Neutrophil (primary cell): Measurements from ENCODE around the gene SLC39A3.
"Not testable (repeated sequence)": the region's sequence is repeated elsewhere in the genome, so short reads cannot be mapped to it uniquely, and the experiment has no call there.

ENCODE experiments used
- H3K27ac ChIP-seq: fragments of 200-600 bp; sonication (generic); 2 replicates; pipeline ENCODE4 v1.5.1; 2016; ENCODE audit warnings: mild to moderate bottlenecking, moderate library complexity
- H3K27me3 ChIP-seq: fragments of 200-600 bp; sonication (generic); 2 replicates; pipeline ENCODE4 v1.6.0; 2016; ENCODE audit warnings: mild to moderate bottlenecking
- H3K36me3 ChIP-seq: fragments of 200-600 bp; sonication (generic); 2 replicates; pipeline ENCODE4 v1.5.1; 2017
- H3K4me1 ChIP-seq, 2 experiments: fragments of 200-600 bp in 1 of 2; sonication (generic) in 1 of 2; 1 replicate in 1 of 2; 2 replicates in 1 of 2; pipeline versions ENCODE4 v1.5.1 to v1.6.1; 2013 to 2016; ENCODE audit warnings: low read depth in 1 of 2, low read length in 1 of 2, mild to moderate bottlenecking in 1 of 2, moderate library complexity in 1 of 2; ENCODE audit not compliant: control insufficient read depth in 1 of 2, insufficient read depth in 1 of 2
- H3K4me3 ChIP-seq, 2 experiments: fragments of 200-600 bp in 1 of 2; sonication (generic) in 1 of 2; 1 replicate in 1 of 2; 2 replicates in 1 of 2; pipeline ENCODE4 v1.5.1; 2013 to 2016; ENCODE audit warnings: low read depth in 1 of 2, low read length in 1 of 2, mild to moderate bottlenecking in 1 of 2, moderate library complexity in 1 of 2
- H3K9me3 ChIP-seq: fragments of 200-600 bp; sonication (generic); 2 replicates; pipeline ENCODE4 v1.5.1; 2016
- TF ChIP-seq, protein P1 (sequence below): fragments of 200-600 bp; sonication (generic); IDR thresholded peaks from 2 replicates; pipeline ENCODE4 v1.5.1; 2016; ENCODE audit warnings: antibody characterized with exemption

Gene SLC39A3

DNA sequence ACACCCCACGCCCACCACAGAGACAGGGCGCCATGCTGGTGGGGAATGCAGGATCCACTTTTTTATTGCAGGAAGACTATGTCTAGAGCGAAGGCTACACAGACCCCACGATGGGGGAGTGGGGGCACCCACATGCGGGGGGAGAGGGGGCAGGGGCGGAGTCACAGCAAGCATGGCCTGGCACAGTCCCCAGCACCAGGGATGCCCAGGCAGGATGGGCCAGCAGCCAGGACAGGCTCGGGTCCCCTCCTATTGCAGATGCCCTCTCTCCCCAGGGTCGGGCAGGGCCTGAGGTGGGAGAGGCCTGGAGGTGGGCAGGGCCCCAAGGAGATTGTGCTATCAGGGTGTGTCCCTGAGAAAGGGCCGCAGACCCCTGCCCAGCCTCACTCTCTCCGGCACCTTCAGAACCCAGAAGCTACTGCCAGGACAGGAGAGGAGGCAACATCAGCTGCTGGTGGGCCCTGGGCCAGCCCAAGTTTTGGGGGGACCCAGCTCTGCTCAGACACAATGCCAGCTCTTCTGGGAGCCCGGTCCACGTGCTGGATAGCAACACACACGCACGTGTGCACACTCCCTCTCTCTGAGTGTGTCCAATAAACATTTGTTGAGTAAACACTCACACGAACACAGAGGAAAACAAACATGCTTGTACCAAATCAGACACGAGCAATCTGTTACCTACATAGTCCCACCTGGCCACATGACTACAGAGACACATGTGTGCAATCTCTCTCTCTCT lies 25.1 kb downstream of the SLC39A3 start:
- Histone ChIP-seq H3K4me3 (no peak overlapping the region), H3K36me3 (no peaks in the 10 kb centered on the region), H3K4me1 (peaks cover 9 to 13% of the 10 kb centered on the region in 2 experiments), H3K27ac (no peak overlapping the region), H3K27me3 (peaks cover 30% of the 10 kb centered on the region), H3K9me3 (no peaks in the 10 kb centered on the region)
- TF ChIP-seq, protein P1, sequence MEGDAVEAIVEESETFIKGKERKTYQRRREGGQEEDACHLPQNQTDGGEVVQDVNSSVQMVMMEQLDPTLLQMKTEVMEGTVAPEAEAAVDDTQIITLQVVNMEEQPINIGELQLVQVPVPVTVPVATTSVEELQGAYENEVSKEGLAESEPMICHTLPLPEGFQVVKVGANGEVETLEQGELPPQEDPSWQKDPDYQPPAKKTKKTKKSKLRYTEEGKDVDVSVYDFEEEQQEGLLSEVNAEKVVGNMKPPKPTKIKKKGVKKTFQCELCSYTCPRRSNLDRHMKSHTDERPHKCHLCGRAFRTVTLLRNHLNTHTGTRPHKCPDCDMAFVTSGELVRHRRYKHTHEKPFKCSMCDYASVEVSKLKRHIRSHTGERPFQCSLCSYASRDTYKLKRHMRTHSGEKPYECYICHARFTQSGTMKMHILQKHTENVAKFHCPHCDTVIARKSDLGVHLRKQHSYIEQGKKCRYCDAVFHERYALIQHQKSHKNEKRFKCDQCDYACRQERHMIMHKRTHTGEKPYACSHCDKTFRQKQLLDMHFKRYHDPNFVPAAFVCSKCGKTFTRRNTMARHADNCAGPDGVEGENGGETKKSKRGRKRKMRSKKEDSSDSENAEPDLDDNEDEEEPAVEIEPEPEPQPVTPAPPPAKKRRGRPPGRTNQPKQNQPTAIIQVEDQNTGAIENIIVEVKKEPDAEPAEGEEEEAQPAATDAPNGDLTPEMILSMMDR, result no peak

DNA sequence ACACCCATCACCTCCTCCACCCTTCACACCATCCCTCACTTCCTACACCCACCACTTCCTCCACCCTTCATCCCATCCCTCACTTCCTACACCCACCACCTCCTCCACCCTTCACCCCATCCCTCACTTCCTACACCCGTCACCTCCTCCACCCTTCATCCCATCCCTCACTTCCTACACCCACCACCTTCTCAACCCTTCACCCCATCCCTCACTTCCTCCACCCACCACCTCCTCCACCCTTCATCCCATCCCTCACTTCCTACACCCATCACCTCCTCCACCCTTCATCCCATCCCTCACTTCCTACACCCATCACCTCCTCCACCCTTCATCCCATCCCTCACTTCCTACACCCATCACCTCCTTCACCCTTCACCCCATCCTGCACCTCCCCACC lies 25.7 kb downstream of the SLC39A3 start:
- not testable (repeated sequence) for H3K9me3 ChIP-seq, H3K4me3 ChIP-seq, H3K36me3 ChIP-seq, H3K27ac ChIP-seq
- peaks cover 9 to 13% of the 10 kb centered on the region in 2 experiments for H3K4me1 ChIP-seq
- H3K27me3 ChIP-seq, result peaks cover 24% of the 10 kb centered on the region

DNA sequence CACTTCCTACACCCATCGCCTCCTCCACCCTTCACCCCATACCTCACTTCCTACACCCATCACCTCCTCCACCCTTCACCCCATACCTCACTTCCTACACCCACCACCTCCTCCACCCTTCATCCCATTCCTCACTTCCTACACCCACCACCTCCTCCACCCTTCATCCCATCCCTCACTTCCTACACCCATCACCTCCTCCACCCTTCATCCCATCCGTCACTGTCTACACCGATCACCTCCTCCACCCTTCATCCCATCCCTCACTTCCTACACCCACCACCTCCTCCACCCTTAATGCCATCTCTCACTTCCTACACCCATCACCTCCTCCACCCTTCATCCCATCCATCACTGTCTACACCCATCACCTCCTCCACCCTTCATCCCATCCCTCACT lies 26.6 kb downstream of the SLC39A3 start:
- H3K27ac ChIP-seq, H3K4me3 ChIP-seq, H3K36me3 ChIP-seq, H3K9me3 ChIP-seq: not testable (repeated sequence)
- peaks cover 9 to 13% of the 10 kb centered on the region in 2 experiments for H3K4me1 ChIP-seq
- peaks cover 14% of the 10 kb centered on the region for H3K27me3 ChIP-seq

DNA sequence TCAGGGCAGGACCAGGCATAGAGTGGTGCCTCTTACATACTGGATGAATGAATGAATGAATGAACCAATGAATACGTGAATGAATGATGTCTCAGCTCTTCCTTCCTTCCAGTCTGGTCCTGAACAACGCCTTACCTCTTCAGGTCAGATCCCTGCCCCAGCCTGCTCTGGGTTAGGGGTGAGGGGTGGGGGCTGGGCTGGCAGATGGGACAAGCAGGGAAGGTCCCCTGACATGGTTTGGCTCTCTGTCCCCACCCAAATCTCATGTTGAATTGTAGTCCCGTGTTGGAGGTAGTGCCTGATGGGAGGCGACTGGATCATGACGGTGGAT lies 28.0 kb downstream of the SLC39A3 start:
- Histone ChIP-seq H3K27ac (no peak overlapping the region), H3K9me3 (no peaks in the 10 kb centered on the region), H3K27me3 (peaks cover 1% of the 10 kb centered on the region), H3K36me3 (no peaks in the 10 kb centered on the region), H3K4me1 (peaks cover 9 to 13% of the 10 kb centered on the region in 2 experiments), H3K4me3 (no peak overlapping the region)
- TF ChIP-seq, protein P1, result no peak

DNA sequence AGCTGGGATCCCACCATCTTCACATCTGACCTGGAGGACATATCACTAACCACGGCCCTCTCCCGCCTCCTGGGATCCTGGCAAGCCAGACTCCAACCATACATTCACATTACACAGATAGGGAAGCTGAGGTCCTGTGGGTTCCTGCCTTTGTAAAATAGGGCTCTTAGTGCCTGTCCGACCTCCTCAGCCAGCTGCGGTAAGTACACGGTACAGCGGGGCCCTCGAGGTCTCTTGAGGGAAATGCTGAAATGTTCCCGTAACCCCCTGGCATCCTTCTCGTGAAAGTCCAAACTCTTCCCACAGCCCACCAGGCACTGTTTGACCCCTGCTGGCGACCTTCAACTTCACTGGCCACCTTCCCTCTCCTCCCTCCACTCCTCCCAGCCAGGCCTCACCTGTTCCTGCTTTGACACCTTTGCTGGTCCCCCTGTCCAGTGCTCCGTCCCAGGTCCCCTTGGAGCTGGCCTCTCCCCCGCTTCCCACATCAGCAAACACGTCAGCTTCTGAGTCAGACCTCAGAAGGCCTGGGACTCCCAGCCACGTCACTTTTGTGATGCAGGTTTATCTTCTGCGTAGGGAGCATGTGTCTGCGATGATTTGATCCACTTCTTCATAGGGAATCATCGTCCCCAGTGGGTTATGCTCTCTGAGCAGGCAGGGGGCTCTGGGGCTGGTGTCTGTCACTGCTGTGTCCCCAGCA lies 28.5 kb downstream of the SLC39A3 start:
- no peaks in the 10 kb centered on the region for H3K36me3 ChIP-seq
- H3K27me3 ChIP-seq, result no peaks in the 10 kb centered on the region
- H3K9me3 ChIP-seq, result no peaks in the 10 kb centered on the region
- H3K4me1 ChIP-seq, result peaks cover 9 to 13% of the 10 kb centered on the region in 2 experiments
- TF ChIP-seq, protein P1, result no peak
- H3K27ac ChIP-seq, result no peak overlapping the region
- H3K4me3 ChIP-seq, result no peak overlapping the region

DNA sequence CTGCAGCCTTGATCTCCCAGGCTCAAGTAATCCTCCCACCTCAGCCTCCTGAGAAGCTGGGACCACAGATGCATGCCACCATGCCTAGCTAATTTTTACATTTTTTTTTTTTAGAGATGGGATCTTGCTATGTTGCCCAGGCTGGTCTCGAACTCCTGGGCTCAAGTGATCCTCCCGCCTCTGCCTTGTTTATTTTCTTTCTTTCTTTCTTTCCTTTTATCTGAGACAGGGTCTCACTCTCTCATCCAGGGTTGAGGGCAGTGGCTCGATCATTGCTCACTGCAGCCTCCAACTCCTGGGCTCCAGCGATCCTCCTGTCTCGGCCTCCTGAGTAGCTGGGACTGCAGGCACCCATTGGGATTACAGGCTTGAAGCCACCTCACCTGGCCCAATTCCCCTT lies 33.6 kb downstream of the SLC39A3 start:
- Histone ChIP-seq H3K4me1 (peaks cover 16 to 21% of the 10 kb centered on the region in 2 experiments), H3K36me3 (no peaks in the 10 kb centered on the region), H3K9me3 (no peaks in the 10 kb centered on the region), H3K27me3 (no peaks in the 10 kb centered on the region), H3K27ac (no peak overlapping the region), H3K4me3 (no peak overlapping the region)
- TF ChIP-seq, protein P1, result no peak
